Activated effector memory CD4-positive, alpha-beta T cell treated with anti-CD3 and anti-CD28 coated beads, Interleukin-2, amount 50 U/mL, for 16 hours (primary cell): ENCODE measurements around the gene WASHC4.
"Not testable (repeated sequence)": the region's sequence is repeated elsewhere in the genome, so short reads cannot be mapped to it uniquely, and the experiment has no call there.

ENCODE experiments used
- DNase-seq: peaks from one replicate; pipeline ENCODE4 v3.0.0-alpha.2; 2020

Gene WASHC4

DNA sequence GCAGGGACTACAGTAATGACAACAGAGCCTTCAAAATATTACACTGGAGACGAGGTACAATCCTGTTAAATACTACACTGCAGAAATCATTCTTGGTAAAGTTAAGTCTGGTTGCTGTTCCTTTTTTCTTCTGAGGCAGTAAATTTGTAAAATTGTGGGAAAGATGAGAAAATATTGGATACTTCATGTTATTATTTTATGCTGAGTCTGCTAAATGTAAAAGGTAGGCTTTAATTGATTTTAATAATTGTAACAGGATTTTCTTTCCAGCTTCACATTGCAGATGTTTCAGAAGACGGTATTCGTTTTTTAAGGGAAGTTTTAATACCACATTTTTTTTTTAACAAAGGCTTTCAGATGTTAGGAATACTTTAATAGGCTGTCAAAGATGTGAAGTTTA is 62.6 kb downstream of the WASHC4 start:
- no peak for DNase-seq

DNA sequence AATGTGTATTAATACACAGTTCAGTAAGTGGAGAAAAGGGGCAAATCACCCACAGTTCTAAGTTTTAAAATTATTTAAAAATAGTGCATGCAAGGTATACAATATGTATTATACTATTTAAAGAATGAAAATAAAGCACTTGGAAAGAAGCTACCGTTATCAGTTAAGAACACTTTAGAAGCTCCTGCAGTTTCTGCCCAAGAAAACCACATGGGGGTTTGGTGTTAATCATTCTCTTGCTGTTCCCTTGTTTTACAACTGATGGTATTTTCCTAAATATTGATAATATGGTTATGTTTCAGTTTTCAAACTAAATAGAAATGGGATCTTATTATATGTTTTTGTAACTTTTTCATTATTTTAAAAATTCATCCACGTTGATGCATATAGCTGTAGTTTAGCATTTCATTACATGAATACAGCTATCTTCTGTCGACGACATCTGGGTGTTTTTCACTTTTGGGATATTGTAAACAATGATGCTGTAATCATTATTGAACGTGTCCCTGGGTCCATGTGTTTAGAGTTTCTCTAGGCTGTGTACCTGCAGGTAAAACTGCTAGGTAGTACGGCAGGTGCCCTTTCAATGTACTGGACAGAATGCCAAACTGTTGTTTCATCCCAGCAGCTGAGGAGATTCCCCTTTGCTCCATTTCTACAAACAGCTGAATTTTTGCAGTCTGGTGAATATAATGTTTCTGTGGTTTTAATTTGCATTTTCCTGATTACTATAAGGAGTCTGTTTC is 64.3 kb downstream of the WASHC4 start:
- no peak for DNase-seq

DNA sequence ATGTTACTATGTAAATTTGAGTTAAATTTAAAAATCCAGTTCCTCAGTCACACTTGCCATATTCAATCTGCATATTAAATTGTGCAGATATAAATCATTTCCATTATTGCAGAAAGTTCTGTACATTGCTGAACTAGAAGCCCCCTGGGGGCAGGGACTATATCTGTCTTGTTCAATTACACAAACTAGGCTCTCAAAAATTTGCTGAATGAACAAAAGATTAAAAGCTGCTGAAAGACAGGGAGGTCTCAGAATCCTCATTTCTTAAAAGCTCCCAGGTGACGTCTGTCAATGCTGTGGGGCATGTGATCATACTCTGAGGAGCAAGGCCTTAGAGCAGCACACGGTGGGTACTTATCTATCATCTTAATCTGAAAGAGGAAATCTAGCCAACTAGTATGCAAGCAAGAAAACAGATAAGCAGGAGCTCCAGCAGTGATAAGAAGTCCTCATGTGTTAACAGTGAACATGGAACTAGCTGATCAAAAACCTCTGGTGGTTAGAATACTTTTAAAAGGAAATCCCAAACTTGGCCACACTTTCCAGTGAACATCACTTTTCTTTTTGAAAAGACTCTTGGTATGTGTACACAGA is 68.0 kb downstream of the WASHC4 start:
- no peak for DNase-seq

DNA sequence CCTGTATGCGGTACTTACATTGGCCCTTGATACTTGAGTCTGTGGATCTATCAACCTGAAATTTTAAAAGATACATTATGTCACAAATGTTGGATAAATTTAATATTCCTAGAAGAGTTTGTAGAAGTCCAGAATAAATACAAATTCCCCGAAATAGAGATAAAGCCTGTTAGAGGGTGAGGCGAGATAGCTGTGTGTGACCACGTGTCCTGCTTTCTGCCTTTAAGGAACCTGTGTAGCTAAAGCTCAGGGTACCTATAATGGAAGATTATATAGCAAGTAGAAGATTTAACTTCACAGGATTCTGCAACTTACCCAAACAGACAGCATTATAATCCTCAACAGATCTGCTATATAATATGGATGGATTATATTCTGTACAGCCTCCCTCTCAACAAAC is 69.7 kb downstream of the WASHC4 start:
- DNase-seq, result no peak

DNA sequence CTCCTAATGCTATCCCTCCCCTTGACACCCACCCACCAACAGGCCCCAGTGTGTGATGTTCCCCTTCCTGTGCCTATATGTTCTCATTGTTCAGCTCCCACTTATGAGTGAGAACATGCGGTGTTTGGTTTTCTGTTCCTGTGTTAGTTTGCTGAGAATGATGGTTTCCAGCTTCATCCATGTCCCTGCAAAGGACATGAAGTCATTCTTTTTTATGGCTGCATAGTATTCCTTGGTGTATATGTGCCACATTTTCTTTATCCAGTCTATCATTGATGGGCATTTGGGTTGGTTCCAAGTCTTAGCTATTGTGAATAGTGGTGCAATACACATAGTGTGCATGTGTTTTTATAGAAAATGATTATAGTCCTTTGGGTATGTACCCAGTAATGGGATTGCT is 71.6 kb downstream of the WASHC4 start:
- DNase-seq, result not testable (repeated sequence)

DNA sequence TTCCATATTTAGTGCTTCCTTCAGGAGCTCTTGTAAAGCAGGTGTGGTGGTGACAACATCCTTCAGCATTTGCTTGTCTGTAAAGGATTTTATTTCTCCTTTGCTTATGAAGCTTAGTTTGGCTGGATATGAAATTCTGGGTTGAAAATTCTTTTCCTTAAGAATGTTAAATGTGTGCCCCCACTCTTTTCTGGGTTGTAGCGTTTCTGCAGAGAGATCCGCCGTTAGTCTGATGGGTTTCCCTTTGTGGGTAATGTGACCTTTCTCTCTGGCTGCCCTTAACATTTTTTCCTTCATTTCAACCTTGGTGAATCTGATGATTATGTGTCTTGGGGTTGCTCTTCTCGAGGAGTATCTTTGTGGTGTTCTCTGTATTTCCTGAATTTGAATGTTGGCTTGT is 75.9 kb downstream of the WASHC4 start:
- DNase-seq, result not testable (repeated sequence)

DNA sequence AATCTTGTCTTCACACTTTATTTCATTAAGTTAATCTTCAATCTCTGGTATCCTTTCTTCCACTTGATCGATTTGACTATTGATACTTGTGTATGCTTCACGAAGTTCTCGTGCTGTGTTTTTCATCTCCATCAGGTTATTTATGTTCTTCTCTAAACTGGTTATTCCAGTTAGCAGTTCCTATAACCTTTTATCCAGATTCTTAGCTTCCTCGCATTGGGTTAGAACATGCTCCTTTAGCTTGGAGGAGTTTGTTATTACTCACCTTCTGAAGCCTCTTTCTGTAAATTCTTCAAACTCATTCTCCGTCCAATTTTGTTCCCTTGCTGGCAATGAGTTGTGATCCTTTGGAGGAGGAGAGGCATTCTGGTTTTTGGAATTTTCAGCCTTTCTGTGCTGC is 76.4 kb downstream of the WASHC4 start:
- DNase-seq, result not testable (repeated sequence)

DNA sequence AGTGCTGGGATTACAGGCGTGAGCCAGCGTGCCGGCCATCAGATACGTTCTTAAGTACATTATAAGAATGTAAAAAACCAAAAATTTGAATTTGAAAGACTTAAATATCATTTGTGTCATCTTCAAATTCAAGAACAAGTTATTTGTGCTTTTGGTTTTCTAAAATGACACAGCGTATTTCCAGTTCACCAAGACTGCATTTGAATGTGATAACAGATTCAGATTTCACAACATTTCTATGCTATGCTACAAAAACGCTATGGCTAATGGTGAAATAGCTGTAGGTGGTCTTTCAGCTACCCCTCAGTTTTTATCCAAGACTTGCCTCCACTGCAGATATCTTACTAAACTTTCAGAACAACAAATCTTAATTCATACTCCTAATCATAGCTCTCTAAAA is 81.8 kb downstream of the WASHC4 start:
- DNase-seq, result no peak

DNA sequence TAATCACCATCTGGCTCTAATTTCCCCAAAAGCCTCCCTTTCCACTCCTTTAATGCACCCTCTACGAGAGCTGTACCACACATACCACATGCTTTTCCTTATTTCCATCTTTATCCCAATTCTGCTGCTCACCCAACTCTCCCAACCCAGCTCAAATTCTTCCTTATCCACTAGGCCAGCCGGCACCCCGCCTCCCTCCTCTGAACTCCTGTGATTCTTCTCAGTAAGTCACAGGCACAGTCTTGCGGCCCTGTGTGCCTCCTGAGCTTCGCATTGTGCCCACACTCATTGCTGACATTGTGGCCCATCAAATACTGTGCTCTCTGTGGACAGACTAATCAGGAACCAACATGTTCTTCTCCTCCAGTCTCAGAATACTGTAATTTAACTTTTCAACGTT is 83.0 kb downstream of the WASHC4 start:
- DNase-seq, result no peak

DNA sequence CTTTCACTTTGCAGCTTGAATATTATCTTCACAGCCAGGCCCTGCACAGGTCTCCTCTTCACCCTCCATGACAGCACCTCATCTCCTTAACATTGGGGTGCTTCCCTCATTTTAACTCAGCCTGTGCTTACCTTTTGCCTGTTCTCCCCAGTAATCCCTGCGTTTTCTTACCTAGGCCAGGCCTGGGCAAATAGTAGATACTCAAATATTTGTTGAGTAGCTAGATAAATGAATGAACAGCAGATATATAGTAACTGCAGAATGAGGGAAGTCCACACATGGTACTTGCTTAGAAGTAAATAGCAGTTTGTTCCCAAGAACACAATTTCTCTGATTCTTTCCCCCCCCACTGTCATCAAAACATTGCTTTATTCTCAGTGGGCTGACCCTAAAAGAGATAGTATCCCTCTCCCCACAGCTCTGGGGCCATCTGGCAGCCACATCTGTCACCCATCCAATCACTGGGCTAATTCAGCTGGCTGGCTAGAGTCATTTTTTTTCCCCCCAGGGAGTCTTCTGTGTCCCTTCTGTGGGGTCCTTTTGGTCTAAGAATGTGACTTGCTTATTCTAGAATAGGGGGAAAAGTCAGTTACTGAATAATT is 85.2 kb downstream of the WASHC4 start:
- DNase-seq, result no peak

DNA sequence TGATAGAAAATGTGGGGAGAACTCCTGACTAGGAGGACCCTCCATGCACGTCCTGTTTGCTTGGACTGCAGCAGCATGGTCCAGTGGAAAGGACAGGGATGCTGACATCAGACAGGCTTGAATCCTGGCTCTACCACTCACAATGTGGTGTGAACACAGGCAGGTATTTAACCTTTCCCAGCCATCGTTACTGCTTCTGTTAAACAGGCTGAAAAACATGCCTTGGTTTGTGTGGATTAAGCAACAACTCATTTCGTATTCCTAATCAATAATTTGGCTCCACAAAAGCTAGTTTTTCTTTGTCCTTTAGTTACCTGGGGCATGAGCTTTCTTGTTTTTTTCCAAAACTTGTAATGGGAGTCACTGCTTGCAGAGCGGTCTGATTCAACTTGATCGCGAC is 87.4 kb downstream of the WASHC4 start:
- no peak for DNase-seq

DNA sequence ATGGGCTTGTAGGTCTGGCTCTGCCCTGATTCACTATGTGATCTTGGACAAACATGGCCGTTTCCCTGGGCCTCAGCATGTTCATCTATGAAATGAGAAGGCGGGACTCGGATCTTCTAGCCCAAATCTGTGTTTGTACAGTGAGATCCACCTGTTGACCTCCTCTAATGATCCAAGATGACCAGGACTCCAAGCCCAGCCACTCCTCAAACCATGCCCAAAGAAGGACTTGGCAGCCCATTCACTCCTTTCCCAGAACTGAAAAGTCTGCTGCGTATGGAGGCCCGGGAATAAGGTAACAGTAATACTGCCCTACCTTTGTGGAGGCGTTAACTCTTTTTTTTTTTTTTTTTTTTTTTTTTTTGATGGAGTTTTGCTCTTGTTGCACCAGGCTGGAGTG is 88.6 kb downstream of the WASHC4 start:
- DNase-seq, result no peak

DNA sequence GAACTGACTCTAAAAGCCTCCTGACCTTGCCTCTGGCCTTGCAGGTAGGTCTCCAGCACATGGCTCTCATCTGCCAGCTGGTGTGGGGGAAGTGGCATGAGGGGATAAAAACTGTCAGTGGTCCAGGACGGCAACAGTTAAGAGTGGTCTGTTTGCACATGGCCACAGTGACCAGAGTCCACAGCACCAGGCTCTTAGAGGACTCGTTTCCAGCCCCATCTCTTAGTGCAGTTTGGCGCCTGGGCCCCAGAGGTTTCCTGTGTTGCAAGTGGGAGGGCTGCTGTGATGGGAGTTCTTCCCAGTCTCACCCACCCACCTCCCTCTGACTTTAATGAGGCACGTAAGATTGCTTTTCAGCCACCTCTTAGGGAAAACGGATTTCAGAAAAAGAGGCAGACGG is 91.4 kb downstream of the WASHC4 start:
- no peak for DNase-seq

DNA sequence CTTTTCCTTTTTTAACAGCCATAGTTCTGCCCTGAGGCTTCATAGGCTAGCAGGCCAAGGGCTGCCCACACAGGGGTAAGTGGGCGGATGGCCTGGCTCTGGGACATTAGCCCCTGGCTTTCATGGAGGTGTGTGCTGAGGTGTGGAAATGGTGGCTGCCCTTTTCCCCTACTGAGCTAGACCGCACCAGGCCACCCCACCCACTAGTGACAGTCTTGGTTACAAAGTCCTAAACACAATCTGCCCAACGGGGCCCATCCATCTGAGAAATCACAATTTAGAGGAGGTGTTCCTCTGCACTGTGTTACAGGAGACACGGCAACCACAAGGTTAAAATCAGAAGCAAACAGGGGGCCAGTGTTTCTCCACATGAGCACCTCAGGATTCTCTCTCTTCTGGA is 92.9 kb downstream of the WASHC4 start:
- DNase-seq, result no peak

DNA sequence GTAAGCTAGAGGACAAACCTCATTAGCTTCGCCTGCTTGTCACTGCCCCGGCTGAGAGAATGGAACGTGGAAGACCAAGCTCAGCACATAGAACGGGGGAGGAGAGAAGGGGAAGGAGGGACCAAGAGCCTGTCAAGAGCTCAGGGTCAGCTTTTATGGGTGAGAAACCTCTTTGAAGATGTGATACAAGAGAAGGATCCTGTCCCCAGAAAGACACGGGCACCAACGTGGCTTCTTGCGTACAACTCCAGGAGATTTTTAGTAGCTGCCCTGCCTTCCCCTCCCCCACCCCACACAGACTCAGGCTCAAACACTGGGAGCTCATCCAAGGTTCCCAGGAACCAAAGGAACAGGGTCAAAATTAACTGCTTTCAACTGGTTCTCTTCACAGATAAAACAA is 93.8 kb downstream of the WASHC4 start:
- no peak for DNase-seq

DNA sequence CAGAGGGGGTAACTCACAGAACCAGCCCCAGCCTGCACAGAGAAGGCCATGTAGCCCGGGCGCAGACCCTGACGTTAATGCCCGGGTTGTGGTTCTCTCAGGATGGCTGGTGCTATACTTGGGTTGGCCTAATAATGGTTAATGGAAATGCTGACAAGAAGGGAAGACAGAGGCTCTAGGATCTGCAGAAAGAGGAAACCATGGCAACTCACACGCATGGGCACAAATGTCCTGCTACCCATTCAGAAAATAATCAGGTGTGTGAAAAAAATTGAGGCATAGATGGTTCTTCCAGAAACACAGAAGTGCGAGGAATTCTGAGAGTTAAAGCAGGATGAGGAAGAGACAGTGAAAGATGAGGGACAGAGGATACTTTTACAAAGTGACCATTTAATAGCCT is 94.7 kb downstream of the WASHC4 start:
- no peak for DNase-seq

DNA sequence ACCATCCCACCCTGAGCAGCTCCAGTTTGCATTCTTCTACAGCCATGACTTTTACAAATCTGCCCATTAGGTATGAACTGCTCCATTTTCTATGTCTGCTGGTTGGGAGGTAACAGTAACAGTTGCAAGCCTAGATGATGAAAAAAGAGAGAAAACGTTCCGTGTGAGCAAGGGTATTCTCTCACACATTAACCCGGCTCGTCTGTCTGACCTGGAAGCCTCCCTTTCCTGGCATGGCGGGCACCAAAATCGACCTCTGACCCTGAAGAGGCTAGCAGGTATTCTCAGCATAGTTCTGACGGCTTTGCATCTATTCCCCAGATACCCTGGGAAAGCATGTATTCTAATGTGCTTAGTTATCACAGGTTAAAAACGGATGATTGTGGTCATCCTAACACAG is 96.6 kb downstream of the WASHC4 start:
- no peak for DNase-seq

DNA sequence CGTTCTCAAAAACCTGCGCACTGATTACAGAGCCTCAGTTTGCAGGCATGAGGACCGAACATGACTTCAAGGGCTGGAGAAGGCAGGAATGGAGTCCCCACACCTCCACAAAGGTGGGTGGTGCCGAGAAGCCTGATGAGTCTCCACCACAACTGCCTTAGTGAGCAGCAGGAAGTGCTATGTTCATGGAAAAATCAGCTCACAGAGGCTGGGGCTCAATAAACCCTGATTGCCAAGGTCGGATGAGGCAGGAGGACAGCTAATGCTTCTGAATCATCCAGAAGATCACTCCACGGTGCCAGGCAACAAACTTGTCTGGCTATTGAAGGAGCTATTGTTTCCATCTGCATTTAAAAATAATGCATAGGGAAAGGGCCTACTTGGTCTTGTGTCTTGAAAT is 97.4 kb downstream of the WASHC4 start:
- DNase-seq, result no peak

DNA sequence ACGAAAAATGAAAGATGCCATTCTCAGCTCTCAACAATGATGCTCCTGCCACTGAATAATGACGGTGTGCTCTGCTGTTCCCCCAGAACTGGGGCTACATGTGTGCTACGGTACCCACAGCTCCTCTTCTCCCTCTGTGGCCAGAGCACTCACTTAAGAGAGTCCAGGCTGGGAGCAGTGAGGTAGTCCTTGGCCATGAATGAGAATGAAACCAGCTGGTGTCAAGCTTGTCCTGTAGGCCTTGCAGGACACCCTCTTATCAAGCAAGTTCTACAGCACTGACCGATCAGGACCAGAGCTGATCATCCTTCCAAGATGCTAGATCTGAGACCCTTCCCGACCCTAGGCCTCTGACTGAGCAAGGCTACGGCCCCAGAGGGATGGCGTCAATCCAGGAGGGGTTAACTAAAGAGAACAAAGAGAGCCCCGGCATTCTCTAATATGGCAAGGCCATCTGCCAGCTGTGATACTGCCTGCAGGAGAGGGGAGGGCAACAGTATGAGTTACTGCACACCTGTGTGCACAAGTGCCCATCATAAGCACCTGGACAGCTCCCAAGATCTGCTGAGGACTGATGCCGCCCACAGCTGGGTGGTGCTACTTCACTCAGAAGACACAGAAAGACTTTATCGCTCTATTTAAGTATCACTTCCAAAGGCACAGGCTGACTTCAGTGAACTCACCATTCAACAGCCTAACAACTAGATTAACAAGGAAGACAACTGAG is 98.0 kb downstream of the WASHC4 start:
- no peak for DNase-seq

DNA sequence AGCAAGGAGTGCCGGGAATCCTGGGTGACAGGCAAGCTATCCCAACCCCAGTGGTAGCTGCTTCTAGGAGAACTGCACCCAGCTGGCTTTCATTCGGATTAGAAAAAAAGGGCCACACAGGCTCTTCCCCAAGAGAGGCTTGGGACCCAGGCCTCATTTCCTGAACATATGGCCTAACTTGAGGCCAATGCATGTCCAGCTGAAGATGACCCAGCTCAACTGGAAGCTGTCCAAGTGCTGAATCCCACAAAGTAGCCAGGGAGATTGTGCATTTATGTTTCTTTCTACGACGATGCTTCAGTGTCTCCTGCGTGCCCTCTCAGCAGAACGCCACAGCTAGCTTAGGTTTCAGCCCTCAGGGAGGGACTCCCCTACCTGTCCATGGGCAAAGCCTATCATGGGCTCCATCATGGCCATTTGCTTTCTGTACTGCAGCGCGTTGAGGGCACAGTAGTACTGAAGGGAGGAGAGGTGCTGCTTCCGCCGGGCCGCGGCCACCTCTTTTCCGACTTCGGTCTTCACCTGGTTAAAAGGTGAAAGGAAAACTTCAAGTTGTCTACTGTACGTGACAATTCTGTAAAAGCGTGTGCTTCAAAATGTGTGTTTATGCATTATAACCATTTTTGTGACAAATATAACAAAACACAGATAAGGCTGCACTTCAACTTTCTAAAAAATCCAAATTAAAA is 99.3 kb downstream of the WASHC4 start:
- no peak for DNase-seq

DNA sequence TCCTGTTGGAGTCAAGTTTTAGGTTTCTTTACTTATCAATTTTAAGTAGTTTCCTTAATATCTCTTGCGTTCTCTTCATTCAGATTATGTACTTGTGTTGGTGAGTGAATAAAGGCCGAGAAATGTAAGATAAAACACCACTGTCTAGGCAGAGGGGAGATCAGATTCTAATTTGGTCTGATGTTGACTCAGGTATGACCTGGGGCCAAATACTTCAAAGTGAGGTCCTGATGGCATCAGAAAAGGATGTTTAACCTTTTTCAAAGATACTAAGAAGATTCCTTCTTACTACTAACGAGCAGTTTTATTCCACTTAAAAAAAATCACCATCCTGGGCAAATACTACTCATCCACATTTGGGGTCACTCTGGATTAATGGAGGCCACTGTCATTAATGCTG is 101.6 kb downstream of the WASHC4 start:
- no peak for DNase-seq

DNA sequence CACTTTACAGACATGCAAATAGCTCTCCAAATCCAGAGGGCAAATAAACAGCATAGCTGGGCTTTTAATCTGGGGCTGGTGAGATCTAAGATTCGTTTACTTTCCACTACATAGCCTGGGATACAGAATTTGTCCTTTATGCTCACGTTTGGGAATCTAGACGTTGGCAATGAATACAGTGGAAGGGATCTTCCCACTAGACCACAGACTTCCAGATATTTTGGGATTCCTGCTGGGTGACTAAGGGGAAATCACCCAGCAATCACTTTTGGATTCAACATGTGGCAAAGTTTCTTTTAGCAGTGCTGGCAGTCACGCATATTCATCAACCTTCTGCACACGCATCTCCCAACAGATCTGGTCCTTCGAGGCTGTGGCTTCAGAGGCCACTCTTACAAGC is 104.9 kb downstream of the WASHC4 start:
- no peak for DNase-seq

DNA sequence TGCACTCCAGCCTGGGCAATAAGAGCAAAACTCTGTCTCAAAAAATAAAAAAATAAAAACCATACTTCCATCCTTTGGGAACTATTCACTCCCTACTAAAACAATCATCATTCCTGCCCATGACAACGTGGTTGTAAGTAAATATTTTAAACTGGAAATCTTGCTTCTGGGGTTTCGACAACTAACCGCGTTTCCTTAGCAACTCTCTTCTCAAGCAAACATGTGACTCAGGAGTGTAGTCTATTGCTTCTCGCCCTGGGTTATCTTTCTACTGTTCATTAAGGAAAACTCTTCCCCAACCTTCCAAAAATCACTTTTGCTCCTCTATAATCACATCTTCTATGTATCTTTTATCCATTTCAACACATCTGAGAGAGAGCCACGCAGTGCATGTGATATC is 106.6 kb downstream of the WASHC4 start:
- no peak for DNase-seq
